GM19372 (cell line): ENCODE data around the gene PDE11A.
"Not testable (repeated sequence)": the region's sequence is repeated elsewhere in the genome, so short reads cannot be mapped to it uniquely, and the experiment has no call there.

ENCODE experiments used
- ATAC-seq: cut with Tn5 transposase; IDR thresholded peaks from one replicate; pipeline ENCODE4 v1.9.1; 2021; ENCODE audit warnings: mild to moderate bottlenecking, low read depth, moderate library complexity; ENCODE audit not compliant: unreplicated experiment

PDE11A gene

GRCh38 chr2:178075006-178075326, 2.4 kb upstream of the PDE11A start:
- no peak for ATAC-seq

DNA sequence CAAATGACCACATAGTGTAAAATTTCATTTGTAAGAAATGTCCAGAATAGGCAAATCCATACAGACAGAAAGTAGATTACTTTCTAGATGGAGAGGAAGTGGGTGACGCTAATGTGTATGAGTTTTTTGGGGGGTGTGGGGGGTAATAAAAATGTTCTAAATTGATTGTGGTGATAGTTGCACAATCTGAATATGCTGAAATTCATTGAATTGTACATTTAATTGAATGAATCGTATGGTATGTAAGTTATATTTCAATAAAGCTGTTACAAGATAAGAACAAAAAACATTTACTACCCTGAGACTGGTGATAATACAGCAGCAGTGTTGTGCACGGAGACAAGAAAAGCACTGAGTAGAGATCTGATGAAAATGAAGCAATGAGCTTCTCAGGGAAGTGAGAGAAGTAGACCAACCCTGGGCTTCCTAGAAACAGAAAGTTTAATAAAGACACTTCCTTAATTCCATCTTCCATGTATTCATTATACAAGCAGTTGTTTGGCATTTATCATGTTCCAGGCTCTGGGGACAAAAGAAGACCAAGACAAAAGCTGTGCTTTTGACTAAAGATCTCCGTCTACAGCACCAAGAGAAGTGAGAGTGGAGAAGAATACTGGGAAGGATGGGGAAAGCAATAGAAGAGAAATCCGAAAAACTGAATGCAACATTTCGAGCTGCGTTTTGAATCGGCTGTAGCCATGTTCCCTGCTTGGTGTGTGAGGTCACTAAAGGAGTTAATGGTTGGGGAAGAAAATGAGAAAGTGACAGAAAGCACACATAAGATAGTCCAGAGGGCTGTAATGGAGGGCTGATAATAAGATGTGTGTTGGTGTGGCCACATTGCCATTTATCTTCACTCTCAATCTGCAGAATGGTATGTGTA, 1.8 kb upstream of the PDE11A start:
- no peak for ATAC-seq

DNA sequence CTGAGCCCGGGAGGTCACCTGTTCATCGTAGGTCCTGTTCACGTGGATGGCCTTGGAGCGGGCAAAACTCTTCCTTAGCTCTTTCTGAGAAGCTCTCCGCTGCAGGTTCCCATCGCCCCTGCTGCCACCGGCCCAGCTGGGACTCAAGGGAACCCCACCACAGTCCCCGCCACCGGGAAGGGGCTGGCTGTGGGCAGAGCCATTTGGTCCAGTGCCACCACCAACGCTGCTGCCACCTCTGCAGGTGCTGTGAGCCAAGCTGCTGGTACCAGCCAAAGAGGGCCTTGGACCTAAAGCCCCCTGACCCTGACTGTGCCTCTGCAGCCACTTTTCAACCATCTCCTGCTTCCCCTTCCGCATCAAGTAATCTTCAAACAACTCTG, 586 bp downstream of the PDE11A start:
- no peak for ATAC-seq

DNA sequence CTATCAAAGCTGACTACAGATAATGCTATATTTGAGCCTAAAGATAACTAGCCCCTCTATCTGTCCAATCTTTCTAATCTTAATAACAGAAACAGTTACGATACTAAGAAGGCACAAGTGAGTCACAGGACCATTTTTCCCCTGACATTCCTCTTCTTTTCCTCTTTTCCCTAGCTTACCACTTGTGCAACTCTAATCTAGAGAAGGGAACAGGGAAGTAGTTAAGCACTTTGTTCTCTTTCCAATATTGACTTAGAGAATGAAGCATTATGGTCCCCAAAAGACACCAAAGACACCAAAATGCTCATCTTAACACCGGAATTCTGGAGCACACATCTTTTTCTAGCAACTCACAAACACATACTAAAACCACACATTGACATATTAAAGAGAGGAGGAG, 1.8 kb downstream of the PDE11A start:
- no peak for ATAC-seq

- no peak for ATAC-seq
These were observed 3.0 kb downstream of the PDE11A start for GRCh38 chr2:178069551-178069950.

DNA sequence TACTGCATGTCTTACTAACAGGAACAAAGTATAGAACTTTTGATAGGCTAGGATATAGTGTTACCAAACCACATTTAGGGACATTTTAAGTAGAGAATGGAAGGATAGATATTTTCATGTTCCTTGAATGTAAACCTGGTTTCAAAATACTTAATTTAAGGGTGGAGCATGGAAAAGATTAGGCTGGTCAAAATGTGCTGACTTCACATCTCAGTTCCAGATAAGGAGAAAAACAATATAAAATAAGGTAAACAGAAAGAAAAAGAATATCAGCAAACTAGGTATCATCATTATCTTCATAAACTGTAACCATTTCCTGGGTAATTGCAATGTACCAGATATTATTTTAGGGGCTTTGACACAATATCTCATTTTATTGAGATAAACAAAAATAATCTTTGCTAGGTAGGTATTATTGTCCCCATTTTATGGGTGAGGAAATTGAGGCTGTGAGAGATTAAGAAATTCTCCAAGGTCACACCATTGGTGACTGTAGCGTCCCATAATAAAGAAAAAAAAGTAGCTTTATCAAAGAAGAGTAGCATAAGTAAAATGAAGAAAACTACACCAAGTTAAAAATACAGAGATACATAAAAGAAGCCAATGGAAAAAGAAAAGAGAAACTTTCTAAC, 3.6 kb downstream of the PDE11A start:
- no peak for ATAC-seq

DNA sequence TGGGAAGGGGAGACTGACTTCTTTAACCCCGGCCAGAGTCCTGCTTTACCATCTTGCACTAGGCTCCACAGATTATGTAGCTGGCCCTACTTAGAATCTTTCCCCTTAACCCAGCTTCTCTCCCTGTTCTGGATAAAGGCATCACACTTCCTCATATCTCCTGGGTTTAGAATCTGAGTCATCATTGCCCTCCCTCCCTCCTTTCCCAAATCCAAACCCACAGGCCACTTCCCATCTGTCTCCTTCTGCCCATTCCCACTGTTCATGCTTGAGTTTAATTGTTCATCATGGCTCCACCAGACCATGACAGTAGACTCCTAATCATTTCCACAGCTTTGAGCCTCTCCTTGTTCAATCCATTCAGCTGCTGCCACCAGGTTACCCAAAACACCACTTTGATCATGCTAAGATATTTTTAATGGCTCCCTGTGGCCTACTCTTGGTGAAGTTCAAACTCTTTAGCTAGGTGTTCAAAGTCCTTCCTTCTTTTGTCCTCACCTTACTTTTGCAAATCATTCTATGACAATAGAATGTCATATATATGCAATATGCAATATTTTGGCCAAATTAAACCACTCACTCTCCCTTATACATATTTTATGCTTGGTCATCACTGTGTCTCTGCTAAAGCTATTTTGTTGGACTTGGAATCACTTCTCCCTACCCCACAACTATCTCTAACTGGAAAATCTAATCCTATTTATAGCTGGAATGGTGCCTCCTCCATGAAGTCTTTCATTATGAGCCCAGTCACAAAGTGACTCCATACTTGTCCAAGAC, 5.5 kb downstream of the PDE11A start:
- no peak for ATAC-seq

DNA sequence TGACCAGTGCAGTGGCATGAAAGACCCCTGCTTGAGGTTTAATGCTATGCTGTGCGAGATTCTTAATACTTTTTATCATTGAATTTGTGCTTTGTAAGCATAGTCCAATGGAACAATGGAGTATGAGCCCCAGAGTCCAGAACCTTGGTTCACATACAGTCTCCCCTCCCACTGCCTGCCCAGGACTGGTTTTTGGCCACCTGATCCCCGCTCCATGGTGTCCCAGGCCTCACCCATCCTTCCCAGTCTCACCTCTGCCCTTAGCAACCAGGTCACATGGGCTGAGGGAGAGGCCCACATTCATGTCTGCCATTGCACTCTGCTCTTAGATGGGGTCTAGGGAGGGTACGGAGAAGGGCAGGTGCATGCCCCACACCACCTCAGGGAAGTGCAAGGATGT, 6.3 kb downstream of the PDE11A start:
- no peak for ATAC-seq

GRCh38 chr2:178059681-178060080, 12.9 kb downstream of the PDE11A start:
- no peak for ATAC-seq

- no peak for ATAC-seq
These were observed 13.5 kb downstream of the PDE11A start for GRCh38 chr2:178059111-178059510.

GRCh38 chr2:178057179-178057680, 15.3 kb downstream of the PDE11A start:
- ATAC-seq, result no peak

DNA sequence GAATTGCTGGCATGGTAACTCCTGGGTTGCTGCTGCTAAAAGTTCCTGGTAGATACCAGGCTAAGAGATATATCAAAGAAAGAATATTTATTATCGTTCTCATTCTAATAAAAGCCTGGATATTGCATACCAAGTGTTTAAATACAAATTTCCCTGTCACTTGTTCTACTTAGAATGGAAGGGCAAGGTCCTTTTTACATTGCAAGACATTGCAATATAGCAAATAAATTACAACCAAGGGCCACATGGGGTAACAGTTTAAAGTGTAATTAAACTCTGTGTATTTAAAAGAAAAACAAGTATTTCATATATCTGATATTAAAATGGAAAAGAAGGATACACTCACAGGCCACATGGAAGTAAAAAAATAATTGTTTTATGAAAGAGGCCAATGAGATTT, 16.2 kb downstream of the PDE11A start:
- ATAC-seq, result no peak

- not testable (repeated sequence) for ATAC-seq
These were observed 21.3 kb downstream of the PDE11A start for GRCh38 chr2:178051257-178051656.

DNA sequence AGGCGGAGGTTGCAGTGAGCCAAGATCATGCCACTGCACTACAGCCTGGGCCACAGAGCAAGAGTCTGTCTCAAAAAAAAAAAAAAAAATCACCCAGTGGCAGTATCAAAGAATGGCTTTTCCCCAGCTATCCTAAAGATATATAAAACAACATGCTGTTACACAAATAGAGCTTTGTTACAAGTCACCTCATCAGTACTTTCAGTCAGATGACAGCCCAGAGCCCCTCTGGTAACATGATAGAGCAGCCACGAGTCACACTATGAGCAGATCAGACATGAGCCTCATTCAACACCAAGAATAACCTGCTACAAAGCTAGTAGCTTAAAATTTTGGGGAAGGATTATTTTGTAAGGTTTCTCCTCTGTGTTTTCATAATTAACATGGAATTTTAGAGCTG, 25.2 kb downstream of the PDE11A start:
- no peak for ATAC-seq

GRCh38 chr2:178044836-178045235, 27.7 kb downstream of the PDE11A start:
- no peak for ATAC-seq

- no peak for ATAC-seq
These were observed 29.3 kb downstream of the PDE11A start for GRCh38 chr2:178043266-178043665.

GRCh38 chr2:178033583-178033982, 39.0 kb downstream of the PDE11A start:
- not testable (repeated sequence) for ATAC-seq

- no peak for ATAC-seq
These were observed 43.2 kb downstream of the PDE11A start for GRCh38 chr2:178029342-178029741.

DNA sequence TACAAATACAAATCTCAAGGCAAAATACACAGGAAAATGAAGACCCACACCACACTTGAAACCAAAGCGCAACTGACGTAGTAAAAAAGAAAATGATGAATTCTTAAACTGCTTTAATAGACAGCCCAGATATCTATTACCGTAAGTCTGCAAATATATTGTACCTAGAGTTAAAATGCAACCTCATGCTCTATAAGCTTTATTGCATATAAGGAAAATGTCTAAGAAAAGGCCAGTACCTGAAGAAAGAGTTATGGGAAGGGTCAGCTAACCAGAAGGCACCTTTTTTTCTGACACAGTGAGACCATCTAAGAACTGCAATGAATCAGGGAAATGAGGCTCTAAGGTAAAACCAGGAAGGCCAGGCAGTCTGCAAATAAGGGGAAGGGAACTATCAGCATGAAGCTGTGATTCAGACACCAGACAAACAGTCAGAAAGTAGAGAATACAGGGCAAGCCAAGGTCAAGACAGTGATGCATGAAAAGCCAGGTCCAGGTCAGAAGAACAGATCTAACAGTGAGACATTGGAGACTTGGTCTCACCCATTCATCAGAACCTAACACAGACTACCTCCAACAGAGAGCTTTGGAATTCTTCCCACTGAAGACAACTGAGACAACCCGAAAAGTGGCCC, 46.9 kb downstream of the PDE11A start:
- no peak for ATAC-seq

GRCh38 chr2:178018141-178018540, 54.4 kb downstream of the PDE11A start:
- no peak for ATAC-seq

DNA sequence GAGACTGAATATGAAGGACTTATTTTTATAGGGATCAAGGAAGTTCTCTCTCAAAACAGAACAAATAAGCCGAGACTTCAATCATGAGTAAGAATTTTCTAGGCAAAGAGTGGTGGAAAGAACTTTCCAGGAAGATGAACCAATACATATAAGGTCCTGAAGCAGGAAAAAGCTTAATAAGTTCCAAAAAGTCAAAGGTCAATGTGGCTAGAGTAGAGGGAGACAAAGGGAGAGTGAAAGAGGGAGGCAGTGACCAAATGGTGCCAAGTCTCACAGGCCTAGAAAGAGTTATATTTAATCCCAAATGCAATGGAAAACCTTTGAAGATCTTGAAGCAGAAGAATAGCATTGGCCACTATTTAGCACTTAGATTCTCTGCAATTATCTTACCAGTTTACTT, 56.0 kb downstream of the PDE11A start:
- ATAC-seq, result no peak
